PFSK-1 (cell line): Measurements from ENCODE around the gene PREX1.

Source experiments
- FOXP2 ChIP-seq: optimal IDR thresholded peaks from 2 replicates; pipeline ENCODE3; 2011; ENCODE audit warnings: borderline replicate concordance, control low read depth, inconsistent platforms; ENCODE audit not compliant: insufficient read depth; ENCODE audit errors: extremely low read length, extremely low read depth
- POLR2AphosphoS5 ChIP-seq: IDR thresholded peaks from 2 replicates; pipeline ENCODE4 v1.6.1; 2012; ENCODE audit warnings: low read depth, mild to moderate bottlenecking, control low read depth, low read length, moderate library complexity
- SIN3A ChIP-seq: IDR thresholded peaks from 2 replicates; pipeline ENCODE4 v1.6.1; 2012; ENCODE audit warnings: mild to moderate bottlenecking, low read length, moderate library complexity, borderline replicate concordance; ENCODE audit not compliant: insufficient read depth
- TAF1 ChIP-seq: IDR thresholded peaks from 2 replicates; pipeline ENCODE4 v1.6.1; 2012; ENCODE audit warnings: low read length, control low read depth, borderline replicate concordance; ENCODE audit not compliant: insufficient read depth
- TF ChIP-seq, protein P1 (sequence below), 2 experiments: IDR thresholded peaks; 2 replicates each; pipeline versions ENCODE4 v1.6.1 to v1.8.0; 2011 to 2012; ENCODE audit warnings: low read depth in 2 of 2, low read length in 2 of 2, control low read depth in 1 of 2, inconsistent platforms in 1 of 2, mild to moderate bottlenecking in 1 of 2, moderate library complexity in 1 of 2; ENCODE audit not compliant: insufficient read depth in 1 of 2

PREX1 gene

DNA sequence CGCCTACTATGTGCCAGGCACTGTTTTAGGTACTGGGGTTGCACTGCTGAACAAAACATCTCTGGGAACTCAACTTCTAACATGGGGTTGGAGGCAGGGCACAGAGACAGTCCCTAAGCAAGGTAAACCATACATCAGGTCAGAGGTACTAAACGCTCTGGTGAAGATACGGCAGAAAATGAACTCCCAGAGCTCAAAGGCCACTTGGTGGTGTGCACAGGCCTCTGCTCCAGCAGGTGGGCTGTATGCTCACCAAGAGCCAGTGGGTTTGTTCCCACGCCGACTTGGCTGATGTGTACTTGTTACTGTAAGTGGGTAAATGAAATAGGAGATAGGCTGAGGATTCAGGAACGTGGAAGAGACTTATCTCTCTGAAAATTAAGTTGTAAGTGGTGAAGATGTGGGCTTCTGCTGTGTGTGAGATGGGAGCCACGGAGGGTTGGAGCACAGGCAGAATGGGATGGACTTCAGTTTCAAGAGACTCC lies 133.4 kb downstream of the PREX1 start:
- no peak for TF ChIP-seq SIN3A
- TF ChIP-seq TAF1, result no peak
- TF ChIP-seq, protein P1, sequence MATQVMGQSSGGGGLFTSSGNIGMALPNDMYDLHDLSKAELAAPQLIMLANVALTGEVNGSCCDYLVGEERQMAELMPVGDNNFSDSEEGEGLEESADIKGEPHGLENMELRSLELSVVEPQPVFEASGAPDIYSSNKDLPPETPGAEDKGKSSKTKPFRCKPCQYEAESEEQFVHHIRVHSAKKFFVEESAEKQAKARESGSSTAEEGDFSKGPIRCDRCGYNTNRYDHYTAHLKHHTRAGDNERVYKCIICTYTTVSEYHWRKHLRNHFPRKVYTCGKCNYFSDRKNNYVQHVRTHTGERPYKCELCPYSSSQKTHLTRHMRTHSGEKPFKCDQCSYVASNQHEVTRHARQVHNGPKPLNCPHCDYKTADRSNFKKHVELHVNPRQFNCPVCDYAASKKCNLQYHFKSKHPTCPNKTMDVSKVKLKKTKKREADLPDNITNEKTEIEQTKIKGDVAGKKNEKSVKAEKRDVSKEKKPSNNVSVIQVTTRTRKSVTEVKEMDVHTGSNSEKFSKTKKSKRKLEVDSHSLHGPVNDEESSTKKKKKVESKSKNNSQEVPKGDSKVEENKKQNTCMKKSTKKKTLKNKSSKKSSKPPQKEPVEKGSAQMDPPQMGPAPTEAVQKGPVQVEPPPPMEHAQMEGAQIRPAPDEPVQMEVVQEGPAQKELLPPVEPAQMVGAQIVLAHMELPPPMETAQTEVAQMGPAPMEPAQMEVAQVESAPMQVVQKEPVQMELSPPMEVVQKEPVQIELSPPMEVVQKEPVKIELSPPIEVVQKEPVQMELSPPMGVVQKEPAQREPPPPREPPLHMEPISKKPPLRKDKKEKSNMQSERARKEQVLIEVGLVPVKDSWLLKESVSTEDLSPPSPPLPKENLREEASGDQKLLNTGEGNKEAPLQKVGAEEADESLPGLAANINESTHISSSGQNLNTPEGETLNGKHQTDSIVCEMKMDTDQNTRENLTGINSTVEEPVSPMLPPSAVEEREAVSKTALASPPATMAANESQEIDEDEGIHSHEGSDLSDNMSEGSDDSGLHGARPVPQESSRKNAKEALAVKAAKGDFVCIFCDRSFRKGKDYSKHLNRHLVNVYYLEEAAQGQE (IDR thresholded peaks at IDR 0.05; ENCODE audit: insufficient read depth in 1 of 2, low read depth in 2 of 2, low read length in 2 of 2), result no peak
- TF ChIP-seq FOXP2, result no peak
- no peak for TF ChIP-seq POLR2AphosphoS5

DNA sequence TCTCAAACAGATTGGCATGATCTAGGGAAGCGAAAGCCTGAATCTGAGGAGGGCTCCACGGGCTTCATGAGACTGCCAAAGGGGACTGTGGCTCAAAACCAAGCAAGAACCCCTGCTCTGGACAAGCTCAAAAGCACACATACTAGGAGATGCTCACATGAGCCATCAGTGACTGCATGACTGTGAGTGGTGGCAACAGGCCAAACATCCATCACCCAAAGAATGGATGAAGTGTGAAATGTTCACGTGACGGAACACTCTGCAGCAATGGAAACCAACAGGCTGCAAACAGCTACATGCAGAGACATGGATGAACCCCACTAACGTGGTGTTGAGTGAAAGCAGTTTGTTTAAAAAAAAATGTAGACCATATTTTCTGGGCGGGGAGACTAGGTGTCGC lies 136.3 kb downstream of the PREX1 start:
- TF ChIP-seq SIN3A (no peak), TAF1 (no peak), FOXP2 (no peak), POLR2AphosphoS5 (no peak)
- TF ChIP-seq, protein P1 (IDR thresholded peaks at IDR 0.05; ENCODE audit: insufficient read depth in 1 of 2, low read depth in 2 of 2, low read length in 2 of 2), result no peak

DNA sequence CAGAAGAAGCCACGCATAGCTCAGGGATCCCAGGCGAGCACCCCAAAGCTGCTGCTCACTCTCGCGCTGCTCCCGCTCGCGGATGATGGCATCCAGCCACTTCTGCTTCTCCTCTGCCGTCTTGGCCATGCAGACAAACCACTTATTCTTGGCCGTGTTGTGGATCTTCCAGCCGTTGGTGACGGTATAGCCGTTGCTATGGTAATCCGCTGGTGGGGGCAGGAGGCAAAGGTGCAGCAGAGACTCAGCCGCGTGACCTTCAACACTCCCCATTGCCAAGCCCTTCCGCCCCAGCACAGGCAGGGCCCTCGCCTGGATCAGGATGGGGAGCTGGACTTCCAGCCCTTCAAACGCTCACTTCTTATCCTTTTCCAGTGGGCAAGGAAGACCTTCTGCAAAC lies 136.9 kb downstream of the PREX1 start:
- no peak for TF ChIP-seq SIN3A
- TF ChIP-seq TAF1, result no peak
- TF ChIP-seq, protein P1 (IDR thresholded peaks at IDR 0.05; ENCODE audit: insufficient read depth in 1 of 2, low read depth in 2 of 2, low read length in 2 of 2), result no peak
- TF ChIP-seq POLR2AphosphoS5, result no peak
- TF ChIP-seq FOXP2, result no peak

DNA sequence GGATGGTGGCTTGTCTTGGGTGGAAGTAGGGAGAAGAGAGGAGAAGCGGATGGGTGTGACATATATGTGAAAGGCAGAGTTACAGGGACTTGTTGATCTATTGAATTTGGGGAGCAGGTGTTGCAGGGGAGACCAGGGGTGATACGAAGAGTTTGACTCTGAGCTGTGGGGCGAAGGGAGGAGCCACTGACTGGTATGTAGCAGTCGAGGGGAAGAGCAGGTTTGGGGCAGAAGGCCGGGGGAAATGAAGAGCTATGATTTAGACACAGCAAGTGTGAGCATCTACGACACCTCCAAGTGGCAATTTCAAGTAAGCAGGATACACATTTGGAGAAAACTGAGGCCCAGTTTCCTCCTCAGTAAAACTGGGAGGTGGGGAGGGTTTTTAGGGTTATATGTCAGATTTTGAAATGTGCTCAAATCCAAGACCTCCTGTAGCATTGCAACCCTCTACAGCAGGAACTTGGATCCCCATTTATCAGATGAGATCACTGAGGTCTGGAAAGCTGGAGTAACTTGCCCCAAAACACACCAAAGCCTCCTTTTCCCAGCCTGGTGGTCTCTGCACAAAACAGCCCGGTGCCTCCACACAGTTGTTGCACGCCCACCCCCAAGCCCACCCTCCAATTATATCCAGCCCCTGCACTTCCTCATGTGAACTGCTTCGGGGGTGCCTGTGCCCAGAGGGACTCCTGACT lies 137.8 kb downstream of the PREX1 start:
- TF ChIP-seq, protein P1 (IDR thresholded peaks at IDR 0.05; ENCODE audit: insufficient read depth in 1 of 2, low read depth in 2 of 2, low read length in 2 of 2), result no peak
- TF ChIP-seq TAF1 (no peak), SIN3A (no peak), POLR2AphosphoS5 (no peak), FOXP2 (no peak)

DNA sequence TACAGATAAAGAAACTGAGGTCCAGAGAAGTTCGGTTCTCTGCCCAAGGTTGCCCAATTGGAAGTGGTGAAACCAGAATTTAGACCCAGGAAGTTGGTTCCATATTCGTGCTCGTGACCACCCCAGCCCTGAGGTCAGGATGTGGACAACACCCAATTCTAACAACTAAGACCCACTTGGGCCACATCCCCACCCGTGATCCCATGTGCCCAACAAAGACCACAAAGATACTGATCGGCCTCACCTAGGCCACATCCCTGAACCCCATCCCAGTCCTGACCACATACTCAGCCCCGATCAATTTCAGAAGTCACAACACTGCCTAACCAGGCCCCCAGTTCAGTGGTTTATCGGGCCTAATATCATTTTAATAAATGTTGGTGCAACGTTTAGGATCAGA lies 138.4 kb downstream of the PREX1 start:
- TF ChIP-seq, protein P1 (IDR thresholded peaks at IDR 0.05; ENCODE audit: insufficient read depth in 1 of 2, low read depth in 2 of 2, low read length in 2 of 2), result no peak
- no peak for TF ChIP-seq SIN3A
- TF ChIP-seq FOXP2, result no peak
- no peak for TF ChIP-seq POLR2AphosphoS5
- TF ChIP-seq TAF1, result no peak
